ENCODE measurements around the gene LAPTM4A.

DNA sequence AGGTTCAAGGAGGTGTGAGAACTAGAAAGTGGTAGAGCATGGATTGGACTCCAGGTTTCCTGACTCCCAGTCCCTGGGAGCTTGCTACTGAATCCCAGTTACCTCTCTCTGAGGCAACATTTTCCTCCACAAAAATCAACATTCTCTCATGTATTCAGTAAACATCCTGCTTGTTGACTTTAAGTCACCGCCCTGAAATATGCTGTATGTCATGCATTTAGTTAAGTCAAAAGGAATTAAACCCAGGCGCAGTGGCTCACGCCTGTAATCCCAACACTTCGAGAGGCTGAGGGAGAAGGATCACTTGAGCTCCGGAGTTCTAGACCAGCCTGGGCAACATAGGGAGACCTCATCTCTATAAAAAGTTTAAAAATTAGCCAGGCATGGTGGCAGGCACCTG lies 42.7 kb downstream of the LAPTM4A start:
- TF ChIP-seq, protein P1, sequence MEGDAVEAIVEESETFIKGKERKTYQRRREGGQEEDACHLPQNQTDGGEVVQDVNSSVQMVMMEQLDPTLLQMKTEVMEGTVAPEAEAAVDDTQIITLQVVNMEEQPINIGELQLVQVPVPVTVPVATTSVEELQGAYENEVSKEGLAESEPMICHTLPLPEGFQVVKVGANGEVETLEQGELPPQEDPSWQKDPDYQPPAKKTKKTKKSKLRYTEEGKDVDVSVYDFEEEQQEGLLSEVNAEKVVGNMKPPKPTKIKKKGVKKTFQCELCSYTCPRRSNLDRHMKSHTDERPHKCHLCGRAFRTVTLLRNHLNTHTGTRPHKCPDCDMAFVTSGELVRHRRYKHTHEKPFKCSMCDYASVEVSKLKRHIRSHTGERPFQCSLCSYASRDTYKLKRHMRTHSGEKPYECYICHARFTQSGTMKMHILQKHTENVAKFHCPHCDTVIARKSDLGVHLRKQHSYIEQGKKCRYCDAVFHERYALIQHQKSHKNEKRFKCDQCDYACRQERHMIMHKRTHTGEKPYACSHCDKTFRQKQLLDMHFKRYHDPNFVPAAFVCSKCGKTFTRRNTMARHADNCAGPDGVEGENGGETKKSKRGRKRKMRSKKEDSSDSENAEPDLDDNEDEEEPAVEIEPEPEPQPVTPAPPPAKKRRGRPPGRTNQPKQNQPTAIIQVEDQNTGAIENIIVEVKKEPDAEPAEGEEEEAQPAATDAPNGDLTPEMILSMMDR (IDR thresholded peaks at IDR 0.05; ENCODE audit: insufficient read depth, low read depth, low read length): no peak
- TF ChIP-seq EZH2 (IDR thresholded peaks at IDR 0.05; ENCODE audit: insufficient read depth, low read length): no peak
